HuH-7.5 (cell line): ENCODE results near the gene CRTAC1.

Experiments used
- DNase-seq: peaks from one replicate; pipeline ENCODE4 v3.0.0; 2011; ENCODE audit warnings: low spot score

CRTAC1 gene

DNA sequence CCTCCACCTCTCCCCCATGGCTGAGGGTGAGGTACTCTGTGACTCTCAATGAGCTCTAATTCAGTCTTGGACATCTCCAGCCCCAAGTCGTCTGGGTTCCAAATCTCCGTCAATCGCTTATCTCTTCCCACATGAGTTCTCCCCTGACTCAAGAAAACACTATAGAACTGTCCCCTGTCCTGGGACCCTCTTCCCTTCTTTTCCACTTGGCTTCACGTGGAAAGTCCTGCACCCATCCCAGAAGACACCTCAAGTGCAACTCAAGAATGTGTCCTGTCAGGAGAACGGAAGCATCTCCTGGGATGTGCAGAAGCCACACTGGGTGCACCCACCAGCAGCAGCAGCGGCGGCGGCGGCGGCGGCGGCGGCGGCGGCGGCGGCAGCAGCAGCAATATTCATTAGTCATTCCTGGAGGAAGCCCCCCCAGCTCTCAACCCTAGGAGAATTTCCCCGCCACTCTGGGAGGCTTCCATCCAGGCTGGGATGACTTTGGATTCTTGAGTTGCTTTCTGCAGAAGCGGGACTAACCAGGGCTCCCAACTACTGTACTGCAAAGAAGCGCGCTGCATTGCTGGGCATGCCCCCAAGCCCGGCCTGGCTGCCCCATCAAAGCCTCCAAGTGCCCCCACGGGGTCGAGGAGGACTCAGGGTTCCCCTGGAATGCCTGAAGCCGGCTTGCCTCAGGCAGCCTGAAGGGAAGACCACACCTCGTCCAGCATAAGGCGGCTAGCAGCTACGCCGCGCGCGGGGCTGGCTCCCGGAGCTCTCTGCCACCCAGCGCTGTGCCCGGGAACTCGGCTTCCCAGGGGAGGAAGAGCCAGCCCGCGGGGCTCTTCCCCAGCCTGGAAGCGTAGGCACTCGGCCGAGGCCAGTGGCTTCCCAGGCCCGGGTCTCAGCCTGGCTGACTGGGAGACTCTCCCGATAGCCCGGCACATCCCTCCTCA is 1.0 kb downstream of the CRTAC1 start:
- DNase-seq: no peak

DNA sequence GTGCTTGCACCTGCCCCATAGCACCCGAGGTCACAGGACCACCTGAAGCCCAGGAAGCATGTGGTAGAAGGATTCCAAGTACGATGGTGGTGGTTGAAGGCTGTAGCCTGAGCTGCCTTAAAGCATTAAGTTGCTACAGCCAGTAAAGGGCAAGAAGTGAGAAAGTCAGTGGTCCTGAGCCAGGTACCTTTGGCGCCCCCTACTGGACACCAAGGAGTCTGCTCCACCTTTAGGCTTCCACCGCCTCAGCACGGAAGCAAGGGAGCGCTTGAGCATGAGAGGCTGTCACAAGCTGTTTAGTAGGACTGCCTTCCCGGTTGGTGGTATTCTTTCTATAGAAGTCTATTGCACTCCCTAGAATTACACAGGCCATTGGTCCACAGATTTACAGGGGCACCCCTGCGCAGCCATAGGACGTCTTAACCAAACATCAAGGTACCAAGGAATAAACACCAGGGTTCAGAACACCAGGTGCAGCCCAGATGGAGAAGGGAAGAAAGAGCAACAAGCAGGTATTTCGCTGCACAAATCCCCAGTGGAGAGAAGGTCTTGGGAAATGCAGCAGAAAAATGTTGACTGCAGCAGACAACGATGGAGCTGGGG is 2.2 kb downstream of the CRTAC1 start:
- peak; percentile 85 for DNase-seq

GRCh38 chr10:98023024-98023423 is 7.4 kb downstream of the CRTAC1 start:
- DNase-seq: no peak

DNA sequence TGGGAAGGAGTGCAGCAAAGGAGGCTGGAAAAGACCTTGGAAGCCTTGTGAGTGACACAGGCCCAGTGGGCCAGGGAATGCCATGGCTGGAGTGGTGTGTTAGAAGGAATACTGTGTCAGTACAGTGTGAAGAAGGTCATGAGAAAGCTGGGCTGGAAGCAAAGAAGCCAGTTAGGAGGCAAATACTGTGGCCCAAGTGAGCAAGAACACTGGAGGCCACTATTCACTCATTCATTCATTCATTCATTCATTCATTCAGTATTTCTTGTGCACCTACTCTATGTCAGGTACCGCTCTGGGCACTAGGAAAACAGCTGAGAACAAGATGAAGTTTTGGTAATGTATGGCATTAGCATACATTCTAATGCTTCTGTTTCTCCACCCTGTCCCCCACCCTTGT is 9.6 kb downstream of the CRTAC1 start:
- no peak for DNase-seq

DNA sequence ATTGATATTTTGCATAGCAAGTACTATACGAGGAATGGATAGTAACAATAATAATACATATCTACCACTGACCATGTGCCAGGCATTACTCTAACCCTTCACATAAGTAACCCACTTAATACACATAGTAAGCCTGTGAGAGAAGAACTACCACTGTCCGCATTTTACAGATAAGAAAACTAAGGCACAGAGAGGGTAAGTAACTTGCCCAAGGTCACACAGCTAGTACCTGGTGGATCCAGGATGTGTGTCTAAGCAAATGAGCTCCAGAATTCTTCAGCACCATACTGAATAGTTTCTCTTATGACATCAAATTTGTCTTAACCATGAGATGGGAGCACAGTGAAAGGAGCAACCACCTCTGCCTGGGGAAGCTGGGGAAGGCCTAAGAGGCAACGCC is 10.2 kb downstream of the CRTAC1 start:
- no peak for DNase-seq

DNA sequence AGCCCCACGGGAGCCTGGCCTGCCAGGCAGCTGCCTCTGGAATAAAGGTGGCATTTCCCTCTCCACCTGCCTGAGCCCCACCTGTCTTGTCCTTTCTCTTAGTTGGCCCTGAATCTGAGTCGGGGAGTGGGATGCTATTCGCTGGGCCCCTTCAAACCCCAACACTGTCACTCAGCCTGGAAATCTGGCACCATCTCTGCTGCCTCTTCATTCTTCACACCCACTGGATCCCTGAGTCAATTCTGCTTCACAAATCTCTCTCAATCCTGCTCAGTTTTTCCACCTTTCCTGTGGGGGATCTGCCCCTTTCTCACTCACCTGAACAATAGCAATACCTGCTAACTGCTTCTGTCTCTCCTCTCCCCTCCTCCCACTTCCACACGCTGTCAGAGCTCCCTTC is 10.6 kb downstream of the CRTAC1 start:
- no peak for DNase-seq

DNA sequence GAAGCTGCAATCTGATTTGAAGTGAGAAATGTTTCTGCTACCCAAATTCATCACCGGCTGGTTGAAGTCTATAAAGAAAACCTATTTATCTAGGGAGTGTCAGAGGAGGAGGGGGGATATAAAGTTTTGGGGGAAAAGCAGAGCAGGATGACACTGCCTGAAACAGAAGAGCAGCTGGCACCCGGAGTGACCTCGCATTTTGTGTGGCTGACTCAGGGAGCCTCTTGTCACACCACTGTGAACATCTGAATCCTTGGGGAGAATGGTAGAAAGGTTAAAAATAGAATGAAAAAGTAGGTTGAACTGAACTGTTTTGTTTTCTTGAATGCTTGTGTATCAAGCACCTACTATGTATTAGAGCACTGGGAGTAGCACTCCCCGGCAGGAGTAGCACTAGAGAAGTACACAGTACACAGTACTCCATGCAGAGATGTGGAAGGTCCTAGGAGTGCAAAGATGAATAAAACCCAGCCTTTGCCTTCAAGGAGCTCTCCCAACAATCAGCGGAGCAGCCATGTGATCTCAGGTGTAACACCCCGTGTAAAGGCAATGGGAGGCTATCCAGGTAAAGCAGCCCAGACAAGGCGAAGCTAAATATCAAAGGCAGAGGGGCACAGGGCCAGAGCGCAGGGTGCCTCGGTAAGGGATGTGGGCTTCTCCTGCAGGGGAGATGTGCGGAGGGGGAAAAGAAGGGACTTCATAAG is 13.5 kb downstream of the CRTAC1 start:
- DNase-seq: no peak

GRCh38 chr10:98013776-98014175 is 16.6 kb downstream of the CRTAC1 start:
- DNase-seq: no peak

- DNase-seq: no peak
These were observed 17.3 kb downstream of the CRTAC1 start for GRCh38 chr10:98013122-98013521.

DNA sequence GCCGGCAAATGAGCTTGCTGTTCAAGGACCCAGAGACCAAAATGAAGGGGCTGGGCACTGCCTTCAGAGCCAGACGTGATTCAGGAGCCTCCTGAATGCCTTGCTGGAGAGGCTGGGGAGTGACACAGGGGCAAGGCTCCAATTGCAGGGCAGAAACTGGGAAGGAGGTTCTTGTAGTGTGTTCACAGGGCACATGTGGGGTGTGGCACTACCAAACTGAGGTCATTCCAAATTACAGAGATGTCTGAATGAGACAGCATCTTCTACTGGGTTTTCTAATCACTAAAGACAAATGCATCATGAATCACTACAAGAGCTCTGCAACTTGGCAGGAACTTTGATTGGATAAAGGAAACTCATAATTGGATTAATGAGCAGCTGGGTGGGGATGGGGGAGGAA is 17.8 kb downstream of the CRTAC1 start:
- DNase-seq: no peak

DNA sequence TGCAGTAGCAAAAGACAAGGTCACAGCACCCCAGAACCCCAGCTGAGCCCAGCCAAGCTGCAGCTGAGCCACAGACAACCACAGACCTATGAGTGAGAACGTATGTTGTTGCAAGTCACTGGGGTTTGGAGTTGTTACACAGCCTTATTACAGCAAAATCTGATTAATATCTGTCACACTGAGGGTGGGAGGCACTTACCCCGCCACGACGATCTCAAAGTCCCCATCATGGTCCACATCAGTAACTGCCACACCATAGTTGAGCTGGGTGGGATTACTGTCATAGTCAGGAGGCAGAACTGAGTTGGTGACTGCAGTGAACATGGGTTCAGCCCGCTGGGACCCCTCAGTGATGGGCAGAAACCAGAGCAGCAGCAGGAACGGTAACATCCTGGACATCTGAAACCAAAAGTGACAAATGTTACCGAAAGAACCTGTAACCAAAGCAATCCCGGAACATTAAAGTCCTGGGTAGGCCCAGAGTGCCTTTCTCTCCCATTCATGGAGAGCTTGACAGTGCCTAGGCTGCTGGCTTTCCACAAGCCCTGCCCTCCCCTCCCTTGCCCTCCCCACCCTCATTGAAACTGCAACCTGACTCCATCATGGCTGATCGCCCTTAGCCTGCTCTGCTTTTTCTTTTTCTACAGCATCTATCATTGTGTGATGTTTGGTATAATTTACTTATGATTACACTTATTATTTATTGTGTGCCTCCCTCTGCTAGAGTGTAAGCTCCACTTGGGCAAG is 19.3 kb downstream of the CRTAC1 start:
- DNase-seq: no peak

DNA sequence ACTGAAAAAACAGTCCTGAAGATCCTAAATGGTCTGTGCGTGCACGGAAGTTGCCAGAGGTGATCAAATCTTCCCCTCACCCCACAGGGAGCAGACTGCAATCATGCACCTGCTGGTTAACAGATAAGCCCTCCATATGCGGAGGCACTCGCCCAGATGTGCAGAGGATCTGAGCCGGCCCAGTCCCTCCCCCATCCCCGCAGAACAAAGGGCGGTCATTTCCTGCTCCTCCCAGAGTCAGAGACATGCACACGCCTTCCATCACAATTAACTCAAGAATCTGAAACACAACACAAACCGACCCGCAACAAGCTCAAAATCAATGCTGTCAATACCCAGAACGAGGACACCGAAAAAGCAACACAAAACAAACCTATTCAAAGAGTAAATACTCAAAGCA is 24.2 kb downstream of the CRTAC1 start:
- DNase-seq: no peak

GRCh38 chr10:98001736-98002135 is 28.7 kb downstream of the CRTAC1 start:
- DNase-seq: no peak

DNA sequence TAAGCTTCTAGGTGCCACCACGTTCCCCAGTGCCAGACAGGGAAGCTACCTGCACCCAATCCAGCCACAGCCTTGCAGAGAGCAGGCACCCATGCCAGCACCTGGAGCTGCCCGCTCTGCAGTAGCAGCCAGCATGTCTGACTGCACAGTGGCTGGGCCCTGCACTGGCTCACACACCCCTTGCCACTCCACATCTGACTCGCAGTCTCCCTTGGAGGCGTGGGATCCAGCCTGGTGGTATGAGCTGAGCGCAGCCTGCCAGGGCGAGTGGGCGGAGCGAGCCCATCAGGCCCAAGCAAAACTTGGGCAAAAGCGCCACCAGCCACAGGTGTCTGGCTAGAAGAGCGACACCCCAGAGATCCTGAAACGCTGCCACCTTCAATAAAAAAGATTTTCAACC is 30.1 kb downstream of the CRTAC1 start:
- DNase-seq: no peak

GRCh38 chr10:97999923-98000248 is 30.5 kb downstream of the CRTAC1 start:
- DNase-seq: no peak

DNA sequence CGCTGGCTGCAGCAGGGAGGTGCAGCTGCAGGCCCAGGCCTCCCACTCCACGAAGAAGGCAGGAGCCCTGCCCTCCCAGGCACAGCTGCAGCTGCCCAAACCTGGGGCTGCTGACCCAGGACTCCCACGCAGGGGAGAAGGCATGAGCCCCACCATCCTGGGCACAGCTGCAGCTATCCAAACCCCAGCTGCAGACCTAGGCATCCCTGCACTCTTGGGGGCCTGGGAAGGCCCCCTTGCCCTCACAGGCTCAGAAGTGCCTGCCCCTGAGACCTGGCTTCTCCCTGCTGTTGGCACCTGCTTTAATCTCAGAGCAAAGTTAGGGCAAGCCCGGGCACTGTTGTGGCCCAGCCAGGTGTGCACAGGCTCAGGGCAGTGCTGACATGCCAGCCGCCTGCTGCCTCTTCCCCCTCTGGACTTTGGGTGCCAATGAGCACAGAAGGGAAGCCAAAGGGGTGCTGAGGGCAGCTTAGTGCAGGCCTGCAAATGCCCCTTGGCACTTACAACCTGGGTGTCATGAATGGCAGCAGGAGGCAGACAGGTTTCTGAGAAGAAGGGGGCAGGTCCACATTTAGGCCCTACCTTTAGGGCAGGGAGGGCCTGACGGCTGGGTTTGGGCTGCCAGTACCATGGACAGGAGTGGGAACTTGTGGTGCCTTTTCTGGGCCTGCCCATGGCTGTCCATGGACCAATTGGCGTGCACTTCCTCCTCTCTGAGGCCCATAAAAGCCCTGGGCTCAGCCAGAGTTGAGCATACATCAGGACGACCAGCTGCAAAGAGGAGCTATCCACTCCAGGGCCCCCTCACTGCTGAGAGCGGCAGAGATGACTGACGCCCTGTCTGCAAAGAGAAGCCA is 31.1 kb downstream of the CRTAC1 start:
- no peak for DNase-seq

- peak; percentile 26 for DNase-seq
These were observed 38.5 kb downstream of the CRTAC1 start for GRCh38 chr10:97991871-97992270.

DNA sequence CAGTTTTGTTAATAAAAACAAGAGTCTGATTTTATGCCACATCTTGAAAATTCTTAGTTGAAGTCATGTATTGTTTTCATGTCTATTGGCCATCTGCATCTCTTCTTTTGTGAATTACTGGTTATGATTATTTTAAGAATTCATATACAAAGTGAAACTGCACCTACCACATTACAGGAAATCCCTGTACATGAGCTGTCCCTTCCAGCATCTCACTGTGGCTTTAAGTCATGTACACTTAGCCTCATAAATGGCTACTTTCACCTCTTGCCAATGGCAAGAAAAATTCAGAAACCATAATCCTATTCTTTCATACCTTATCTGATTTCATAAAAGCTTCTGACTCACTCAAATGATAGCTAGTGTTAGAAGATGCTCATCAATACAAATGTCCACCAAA is 48.6 kb downstream of the CRTAC1 start:
- no peak for DNase-seq

- no peak for DNase-seq
These were observed 52.7 kb downstream of the CRTAC1 start for GRCh38 chr10:97977673-97978072.

- no peak for DNase-seq
These were observed 54.8 kb downstream of the CRTAC1 start for GRCh38 chr10:97975598-97975997.
